Measurements from ENCODE around the gene STK26.
A peak's percentile ranks its signal among the peaks of the same experiment; 100 is the strongest.

DNA sequence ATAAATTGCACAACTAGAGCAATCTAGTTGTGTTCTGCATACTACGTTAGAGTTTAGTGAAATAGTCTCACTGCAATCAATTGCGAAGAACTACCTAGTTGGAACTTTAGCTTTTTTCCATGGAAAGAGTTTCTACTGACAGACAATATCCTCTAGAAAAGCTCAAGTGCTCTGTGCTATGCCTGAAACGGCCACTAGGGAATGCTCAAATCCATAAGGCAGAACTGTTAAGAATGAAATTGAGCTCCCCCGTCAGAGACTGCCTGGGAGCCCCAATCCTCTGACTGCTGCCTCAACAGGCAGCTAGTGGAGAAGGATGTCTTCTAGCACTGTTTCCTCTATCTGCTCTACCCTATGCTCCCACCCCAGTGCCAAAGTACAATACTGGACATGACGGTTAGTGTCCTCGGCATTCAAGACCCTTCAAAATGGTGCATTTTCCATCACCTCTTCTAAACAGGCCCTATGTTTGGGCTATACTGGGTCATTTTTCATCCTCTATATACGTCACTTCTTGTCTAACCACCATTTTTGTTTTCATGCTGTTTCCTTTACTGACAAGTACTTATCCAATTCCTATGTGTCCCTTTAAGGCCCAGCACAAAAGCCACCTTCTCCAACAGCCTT lies 69.5 kb downstream of the STK26 start:
- TF ChIP-seq CTCF (conservative IDR thresholded peaks at IDR 0.05; ENCODE audit: low read depth, low read length) (peak; percentile 72), EZH2phosphoT487 (IDR thresholded peaks at IDR 0.05; ENCODE audit: borderline replicate concordance, low read length) (no peak)

Data from PC-3 (cell line).